H9 (cell line): Measurements from ENCODE around the gene WDR54. TPM values are rescaled to one million over a fixed set of nuclear protein-coding genes. Genes with fewer than 3 reads are reported as not detected.

Source experiments
- DNase-seq: peaks from one replicate; pipeline ENCODE4 v3.0.0-alpha.2; 2017
- H2AFZ ChIP-seq: one replicate; pipeline ENCODE4 v1.6.1; 2013; ENCODE audit warnings: mild to moderate bottlenecking, low read length, control low read depth, moderate library complexity
- H2AK5ac ChIP-seq: 2 replicates; pipeline ENCODE4 v1.6.1; 2013; ENCODE audit warnings: low read length, control low read depth, mixed read lengths; ENCODE audit not compliant: insufficient read length
- H2BK120ac ChIP-seq: one replicate; pipeline ENCODE4 v1.6.1; 2013; ENCODE audit warnings: low read depth, mild to moderate bottlenecking, low read length, control low read depth, inconsistent platforms; ENCODE audit not compliant: poor library complexity, severe bottlenecking
- H2BK12ac ChIP-seq: 2 replicates; pipeline ENCODE4 v1.6.1; 2013; ENCODE audit warnings: low read length, control low read depth, mixed read lengths, low read depth; ENCODE audit not compliant: insufficient read length
- H2BK15ac ChIP-seq: 2 replicates; pipeline ENCODE4 v1.6.1; 2013; ENCODE audit warnings: low read depth, low read length, control low read depth
- H2BK20ac ChIP-seq: one replicate; pipeline ENCODE4 v1.6.1; 2013; ENCODE audit warnings: low read depth, mild to moderate bottlenecking, low read length, control low read depth, inconsistent platforms; ENCODE audit not compliant: poor library complexity, severe bottlenecking
- H2BK5ac ChIP-seq: 2 replicates; pipeline ENCODE4 v1.6.1; 2013; ENCODE audit warnings: low read length, control low read depth, mixed read lengths; ENCODE audit not compliant: insufficient read length
- H3K14ac ChIP-seq: 2 replicates; pipeline ENCODE4 v1.6.1; 2013; ENCODE audit warnings: low read length, control low read depth; ENCODE audit not compliant: insufficient read depth
- H3K18ac ChIP-seq: 2 replicates; pipeline ENCODE4 v1.6.1; 2013; ENCODE audit warnings: low read depth, mild to moderate bottlenecking, mixed read lengths, low read length, control low read depth; ENCODE audit not compliant: insufficient read length
- H3K23ac ChIP-seq: 2 replicates; pipeline ENCODE4 v1.6.1; 2013; ENCODE audit warnings: low read length, control low read depth, mixed read lengths, low read depth; ENCODE audit not compliant: insufficient read length
- H3K23me2 ChIP-seq: 2 replicates; pipeline ENCODE4 v1.6.1; 2013; ENCODE audit warnings: low read depth, mild to moderate bottlenecking, mixed read lengths, low read length, control low read depth; ENCODE audit not compliant: insufficient read length, poor library complexity, severe bottlenecking
- H3K27ac ChIP-seq: 2 replicates; pipeline ENCODE4 v1.5.1; 2013; ENCODE audit warnings: low read length, control low read depth, mixed read lengths, low read depth; ENCODE audit not compliant: insufficient read length
- H3K27me3 ChIP-seq: 2 replicates; pipeline ENCODE4 v1.6.1; 2013; ENCODE audit warnings: low read length, control low read depth, inconsistent platforms; ENCODE audit not compliant: insufficient read depth
- H3K4ac ChIP-seq: 2 replicates; pipeline ENCODE4 v1.6.1; 2013; ENCODE audit warnings: low read depth, mild to moderate bottlenecking, control low read depth, inconsistent platforms, low read length, moderate library complexity
- H3K4me1 ChIP-seq: 2 replicates; pipeline ENCODE4 v1.6.1; 2013; ENCODE audit warnings: low read length, control low read depth, inconsistent platforms; ENCODE audit not compliant: insufficient read depth
- H3K4me2 ChIP-seq: 2 replicates; pipeline ENCODE4 v1.6.1; 2013; ENCODE audit warnings: low read length, control low read depth, mixed read lengths; ENCODE audit not compliant: insufficient read length, insufficient read depth
- H3K56ac ChIP-seq: 2 replicates; pipeline ENCODE4 v1.6.1; 2013; ENCODE audit warnings: low read depth, mild to moderate bottlenecking, mixed read lengths, low read length, control low read depth; ENCODE audit not compliant: insufficient read length
- H3K79me1 ChIP-seq: 2 replicates; pipeline ENCODE4 v1.6.1; 2013; ENCODE audit warnings: low read depth, mild to moderate bottlenecking, moderate library complexity, low read length, control low read depth, inconsistent platforms; ENCODE audit not compliant: insufficient read depth, poor library complexity, severe bottlenecking
- H3K79me2 ChIP-seq: 2 replicates; pipeline ENCODE4 v1.6.1; 2013; ENCODE audit warnings: low read length, control low read depth, inconsistent platforms; ENCODE audit not compliant: insufficient read depth
- H3K9ac ChIP-seq: 2 replicates; pipeline ENCODE4 v1.6.1; 2013; ENCODE audit warnings: low read length, control low read depth, mixed read lengths; ENCODE audit not compliant: insufficient read length; ENCODE audit errors: extremely low read depth
- H3K9me3 ChIP-seq: one replicate; pipeline ENCODE4 v1.6.1; 2013; ENCODE audit warnings: low read depth, low read length, inconsistent platforms; ENCODE audit not compliant: control insufficient read depth
- H3T11ph ChIP-seq: one replicate; pipeline ENCODE4 v1.6.1; 2013; ENCODE audit warnings: mild to moderate bottlenecking, low read length, control low read depth, inconsistent platforms
- H4K20me1 ChIP-seq: one replicate; pipeline ENCODE4 v1.6.1; 2013; ENCODE audit not compliant: control insufficient read depth, insufficient read length, insufficient read depth
- H4K5ac ChIP-seq: 2 replicates; pipeline ENCODE4 v1.6.1; 2013; ENCODE audit warnings: low read depth, mild to moderate bottlenecking, mixed read lengths, low read length, control low read depth; ENCODE audit not compliant: insufficient read length
- H4K8ac ChIP-seq: replicated peaks from 2 replicates; pipeline ENCODE4 v1.6.1; 2013; ENCODE audit warnings: low read length, control low read depth, mixed read lengths, low read depth; ENCODE audit not compliant: insufficient read length
- H4K91ac ChIP-seq: 2 replicates; pipeline ENCODE4 v1.6.1; 2013; ENCODE audit warnings: low read depth, mild to moderate bottlenecking, moderate library complexity, mixed read lengths, low read length, control low read depth; ENCODE audit not compliant: insufficient read length
- H3K27ac Mint-ChIP-seq, 3 experiments: 2 replicates in 2 of 3; 3 replicates in 1 of 3; pipeline ENCODE4 v1.8.0; 2020 to 2021; ENCODE audit warnings: mixed read lengths in 3 of 3, mild to moderate bottlenecking in 1 of 3, moderate library complexity in 1 of 3
- H3K27me3 Mint-ChIP-seq: 2 replicates; pipeline ENCODE4 v1.8.0; 2021; ENCODE audit warnings: low read depth, mild to moderate bottlenecking, moderate library complexity, mixed read lengths
- H3K36me3 Mint-ChIP-seq, 3 experiments: 2 replicates in 2 of 3; 3 replicates in 1 of 3; pipeline ENCODE4 v1.8.0; 2020 to 2021; ENCODE audit warnings: low read depth in 3 of 3, mixed read lengths in 3 of 3; ENCODE audit not compliant: insufficient read depth in 1 of 3
- H3K4me1 Mint-ChIP-seq, 2 experiments: 2 replicates each; pipeline ENCODE4 v1.8.0; 2020; ENCODE audit warnings: mixed read lengths in 2 of 2
- H3K4me3 Mint-ChIP-seq, 2 experiments: 2 replicates in 1 of 2; 3 replicates in 1 of 2; pipeline ENCODE4 v1.8.0; 2020 to 2021; ENCODE audit warnings: mild to moderate bottlenecking in 2 of 2, mixed read lengths in 2 of 2, moderate library complexity in 1 of 2
- H3K9me3 Mint-ChIP-seq, 2 experiments: 2 replicates in 1 of 2; 3 replicates in 1 of 2; pipeline ENCODE4 v1.8.0; 2020; ENCODE audit warnings: mild to moderate bottlenecking in 2 of 2, mixed read lengths in 2 of 2, moderate library complexity in 1 of 2
- WGBS: extraction: QIAGEN DNeasy Blood & Tissue Kit; methylation state at CpG from one replicate; pipeline ENCODE4 v1.1.7; 2013; ENCODE audit warnings: missing lambda C conversion rate, low lambda C conversion rate, mixed read lengths; ENCODE audit not compliant: insufficient read length; ENCODE audit errors: extremely low coverage; 5-methylcytosine and 5-hydroxymethylcytosine counted together
- total RNA-seq: library from RNA; stranded (reverse); gene quantifications from 2 replicates; pipeline ENCODE4 v1.2.1, GENCODE V29; 2021
- TF ChIP-seq, protein P1 (sequence below): fragments of 200-600 bp; sonication (generic); conservative IDR thresholded peaks from 3 replicates; pipeline ENCODE4 v1.8.0; 2021; ENCODE audit warnings: antibody characterized with exemption, mild to moderate bottlenecking

WDR54 gene
- total RNA-seq, 1 experiment from 2014 or later, result 66.4 TPM

DNA sequence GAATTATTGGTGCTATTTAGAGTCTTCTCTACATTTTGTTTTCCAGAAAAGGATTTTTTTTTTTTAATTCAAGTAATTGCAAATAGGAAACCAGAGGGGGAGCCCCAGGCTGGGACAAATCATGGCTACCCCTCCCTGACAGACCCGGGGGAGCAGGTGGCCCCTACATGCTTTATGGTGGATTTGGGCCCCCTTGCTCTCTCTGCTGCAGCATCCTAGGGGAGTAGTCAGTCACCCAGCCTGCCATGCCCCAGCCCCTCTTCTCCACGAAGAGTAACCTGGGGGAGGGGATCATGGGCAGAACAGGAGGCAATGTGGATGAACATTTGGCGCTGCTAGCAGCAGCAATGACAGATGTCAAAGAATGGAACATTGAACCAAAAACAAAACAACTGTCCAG, 4.8 kb upstream of the WDR54 start:
- Histone ChIP-seq H3K23me2 (peaks cover 5% of the 10 kb centered on the region), H3K14ac (no peak overlapping the region), H2BK120ac (no peak overlapping the region), H2BK15ac (no peak overlapping the region), H4K8ac (no peak overlapping the region), H3K9ac (no peak overlapping the region), H3K79me1 (no peaks in the 10 kb centered on the region), H2BK20ac (no peak overlapping the region), H3K18ac (no peak overlapping the region), H3K9me3 (no peaks in the 10 kb centered on the region), H4K5ac (no peak overlapping the region), H2AK5ac (no peak overlapping the region), H4K91ac (no peak overlapping the region), H2BK12ac (no peak overlapping the region), H3T11ph (no peak overlapping the region), H3K4me1 (no peaks in the 10 kb centered on the region), H3K27ac (no peak overlapping the region), H2BK5ac (no peak overlapping the region), H3K27me3 (no peaks in the 10 kb centered on the region), H4K20me1 (no peaks in the 10 kb centered on the region), H3K4me2 (no peak overlapping the region), H2AFZ (no peak overlapping the region), H3K23ac (no peak overlapping the region), H3K79me2 (no peaks in the 10 kb centered on the region), H3K56ac (no peak overlapping the region), H3K4ac (no peak overlapping the region)
- H3K27me3 Mint-ChIP-seq, result peaks cover 28% of the 10 kb centered on the region
- DNase-seq, result no peak
- peaks cover 0 to 17% of the 10 kb centered on the region in 2 experiments; a peak in 2 of 4 replicates for H3K4me1 Mint-ChIP-seq
- no peak overlapping the region for H3K4me3 Mint-ChIP-seq
- no CpG with 5 or more reads among the region's 3 CpGs for WGBS
- H3K36me3 Mint-ChIP-seq, result no peaks in the 10 kb centered on the region; a peak in 1 of 7 replicates
- TF ChIP-seq, protein P1, sequence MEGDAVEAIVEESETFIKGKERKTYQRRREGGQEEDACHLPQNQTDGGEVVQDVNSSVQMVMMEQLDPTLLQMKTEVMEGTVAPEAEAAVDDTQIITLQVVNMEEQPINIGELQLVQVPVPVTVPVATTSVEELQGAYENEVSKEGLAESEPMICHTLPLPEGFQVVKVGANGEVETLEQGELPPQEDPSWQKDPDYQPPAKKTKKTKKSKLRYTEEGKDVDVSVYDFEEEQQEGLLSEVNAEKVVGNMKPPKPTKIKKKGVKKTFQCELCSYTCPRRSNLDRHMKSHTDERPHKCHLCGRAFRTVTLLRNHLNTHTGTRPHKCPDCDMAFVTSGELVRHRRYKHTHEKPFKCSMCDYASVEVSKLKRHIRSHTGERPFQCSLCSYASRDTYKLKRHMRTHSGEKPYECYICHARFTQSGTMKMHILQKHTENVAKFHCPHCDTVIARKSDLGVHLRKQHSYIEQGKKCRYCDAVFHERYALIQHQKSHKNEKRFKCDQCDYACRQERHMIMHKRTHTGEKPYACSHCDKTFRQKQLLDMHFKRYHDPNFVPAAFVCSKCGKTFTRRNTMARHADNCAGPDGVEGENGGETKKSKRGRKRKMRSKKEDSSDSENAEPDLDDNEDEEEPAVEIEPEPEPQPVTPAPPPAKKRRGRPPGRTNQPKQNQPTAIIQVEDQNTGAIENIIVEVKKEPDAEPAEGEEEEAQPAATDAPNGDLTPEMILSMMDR, result no peak
- H3K9me3 Mint-ChIP-seq, result no peaks in the 10 kb centered on the region; a peak in 1 of 5 replicates
- no peak overlapping the region for H3K27ac Mint-ChIP-seq
